ENCODE measurements around the gene TBC1D1.

TBC1D1 gene

GRCh38 chr4:38091636-38092035, 200.8 kb downstream of the TBC1D1 start:
- in situ Hi-C loops (cut with MboI; ENCODE audit: low sequenced_read_pairs): no loop called here

- in situ Hi-C loops (cut with MboI; ENCODE audit: low sequenced_read_pairs): no loop called here
Observed at GRCh38 chr4:38092701-38093100, 201.8 kb downstream of the TBC1D1 start.

GRCh38 chr4:38094419-38094818, 203.5 kb downstream of the TBC1D1 start:
- in situ Hi-C loops (cut with MboI; ENCODE audit: low sequenced_read_pairs): no loop called here

DNA sequence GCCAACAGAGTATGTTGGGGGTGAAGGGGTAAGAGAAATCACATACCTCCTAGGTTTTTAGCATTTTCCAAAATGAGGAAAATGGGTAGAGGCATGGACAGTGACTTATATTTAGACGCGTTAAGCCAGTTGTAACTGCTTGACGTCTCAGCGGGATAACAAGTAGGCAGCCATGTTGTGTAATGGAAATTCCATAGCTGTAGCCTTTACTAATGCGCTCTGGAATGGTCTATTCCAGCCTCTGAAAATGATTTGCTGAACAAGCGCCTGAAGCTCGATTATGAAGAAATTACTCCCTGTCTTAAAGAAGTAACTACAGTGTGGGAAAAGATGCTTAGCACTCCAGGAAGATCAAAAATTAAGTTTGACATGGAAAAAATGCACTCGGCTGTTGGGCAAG, 204.8 kb downstream of the TBC1D1 start:
- in situ Hi-C loops (cut with MboI; ENCODE audit: low sequenced_read_pairs): no loop called here

DNA sequence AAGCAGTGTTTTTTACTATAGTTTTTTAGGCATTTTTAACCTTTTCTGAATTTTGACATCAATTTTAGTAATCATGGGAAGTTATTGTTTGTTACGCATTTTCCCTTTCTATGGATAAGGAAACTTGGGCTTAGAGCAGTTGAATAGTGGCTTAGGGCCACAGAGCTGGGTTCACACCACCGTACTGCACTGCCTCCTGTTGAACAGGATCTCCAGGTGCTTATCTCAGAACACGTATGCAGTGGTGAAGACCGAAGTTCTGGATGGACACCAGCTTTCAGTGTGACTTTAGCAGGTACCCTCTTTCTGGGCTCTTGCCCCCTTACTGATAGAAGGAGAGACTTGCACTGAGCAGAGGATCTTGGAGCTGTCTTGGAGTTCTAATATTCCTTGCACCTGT, 206.9 kb downstream of the TBC1D1 start:
- in situ Hi-C loops (cut with MboI; ENCODE audit: low sequenced_read_pairs): no loop called here

DNA sequence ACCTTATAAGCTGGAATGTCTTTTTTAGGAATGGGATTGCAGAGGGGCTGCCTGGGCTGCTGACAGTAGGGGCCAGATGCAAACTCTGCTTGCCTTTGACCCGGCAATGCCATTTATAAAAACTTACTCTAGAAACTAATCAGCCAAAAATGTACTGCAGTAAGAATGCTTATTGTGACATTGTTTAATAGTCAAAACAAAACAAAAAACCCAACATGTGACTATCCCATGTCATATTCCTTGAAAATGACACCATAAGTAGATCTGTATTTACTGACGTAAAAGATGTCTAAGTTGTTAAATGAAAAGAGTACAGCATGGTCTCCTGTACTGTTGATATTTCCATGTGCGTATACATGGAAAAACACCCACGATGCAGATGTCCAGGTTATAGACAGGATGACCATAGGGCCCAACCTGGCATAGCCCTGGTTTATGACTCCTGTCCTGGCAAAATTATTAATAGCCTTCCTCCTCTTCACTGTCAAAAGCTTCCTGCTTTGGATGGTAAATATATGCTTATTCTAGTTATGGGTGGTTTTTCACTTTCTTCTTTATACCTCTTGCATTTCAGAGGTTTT, 208.2 kb downstream of the TBC1D1 start:
- in situ Hi-C loops (cut with MboI; ENCODE audit: low sequenced_read_pairs): no loop called here

- in situ Hi-C loops (cut with MboI; ENCODE audit: low sequenced_read_pairs): no loop called here
Observed at GRCh38 chr4:38099908-38100407, 209.1 kb downstream of the TBC1D1 start.

GRCh38 chr4:38100474-38101255, 209.8 kb downstream of the TBC1D1 start:
- in situ Hi-C loops (cut with MboI; ENCODE audit: low sequenced_read_pairs): no loop called here

DNA sequence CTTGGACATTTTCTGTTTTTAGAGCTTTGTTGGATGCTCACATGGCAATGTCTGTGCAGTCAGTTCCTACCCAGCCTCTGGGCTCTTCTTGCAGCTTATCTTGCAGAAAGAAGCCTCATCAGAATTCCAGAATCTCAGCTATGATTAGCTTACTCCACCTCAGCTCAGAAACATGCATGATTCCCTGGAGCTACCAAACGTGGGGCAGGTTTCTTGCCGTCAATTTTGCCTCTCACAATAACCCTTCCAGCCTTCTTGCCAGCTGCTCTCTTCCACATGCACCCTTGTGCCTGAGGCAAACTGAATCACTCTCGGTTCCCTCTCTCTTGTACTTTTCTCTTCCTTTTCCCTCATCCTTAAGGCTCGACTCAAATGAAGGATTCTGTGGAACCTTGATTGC, 210.7 kb downstream of the TBC1D1 start:
- in situ Hi-C loops (cut with MboI; ENCODE audit: low sequenced_read_pairs): no loop called here

- in situ Hi-C loops (cut with MboI; ENCODE audit: low sequenced_read_pairs): no loop called here
Observed at GRCh38 chr4:38102957-38103588, 212.2 kb downstream of the TBC1D1 start.

DNA sequence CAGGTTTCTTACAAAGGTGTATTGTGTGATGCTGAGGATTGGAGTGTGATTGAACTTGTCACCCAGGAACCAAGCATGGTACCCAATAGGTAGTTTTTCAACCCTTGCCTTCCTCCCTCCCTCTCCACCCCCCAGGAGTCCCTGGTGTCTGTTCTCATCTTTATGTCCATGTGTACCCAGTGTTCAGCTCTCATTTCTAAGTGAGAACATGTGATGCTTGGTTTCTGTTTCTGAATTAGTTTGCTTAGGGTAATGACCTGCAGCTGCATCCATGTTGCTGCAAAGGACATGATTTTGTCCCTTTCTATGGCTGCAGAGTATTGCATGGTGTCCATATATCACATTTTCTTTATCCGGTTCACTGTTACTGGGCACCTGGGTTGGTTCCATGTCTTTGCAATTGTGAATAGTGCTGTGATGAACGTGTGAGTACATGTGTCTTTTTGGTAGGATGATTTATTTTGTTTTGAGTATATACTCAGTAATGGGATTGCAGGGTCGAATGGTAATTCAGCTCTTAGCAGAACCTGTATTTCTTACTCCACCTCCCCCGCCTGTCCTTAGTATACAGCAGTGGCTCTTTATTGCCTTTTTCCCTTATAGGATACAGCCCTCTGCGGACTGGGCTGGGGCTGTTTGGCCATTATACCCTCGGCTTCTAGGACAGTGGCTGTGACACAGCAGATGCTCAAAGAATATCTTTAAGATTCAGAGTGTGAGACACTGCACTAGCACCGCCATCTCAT, 214.8 kb downstream of the TBC1D1 start:
- in situ Hi-C loops (cut with MboI; ENCODE audit: low sequenced_read_pairs): no loop called here

DNA sequence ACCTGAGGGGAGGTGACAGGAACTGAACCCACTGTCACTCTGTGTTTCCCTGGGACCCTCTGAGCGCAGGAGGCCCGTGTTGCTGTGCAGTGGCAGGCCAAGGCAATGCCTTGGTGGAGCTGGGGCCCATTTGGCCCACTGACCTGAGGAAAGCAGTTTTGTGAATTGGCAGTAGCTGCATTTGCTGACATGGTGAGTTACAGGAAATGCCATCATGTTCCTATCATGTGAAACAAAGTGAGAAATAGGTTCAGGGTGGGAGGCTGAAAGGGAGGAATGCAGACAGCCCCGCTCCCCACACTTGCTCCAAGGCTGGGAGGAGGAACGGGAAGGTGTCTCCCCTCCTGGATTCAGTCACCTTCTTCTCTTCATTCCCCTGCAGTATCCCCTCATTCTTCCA, 215.4 kb downstream of the TBC1D1 start:
- in situ Hi-C loops (cut with MboI; ENCODE audit: low sequenced_read_pairs): no loop called here

GRCh38 chr4:38106886-38107514, 216.1 kb downstream of the TBC1D1 start:
- in situ Hi-C loops (cut with MboI; ENCODE audit: low sequenced_read_pairs): no loop called here

- in situ Hi-C loops (cut with MboI; ENCODE audit: low sequenced_read_pairs): no loop called here
Observed at GRCh38 chr4:38107818-38108217, 216.9 kb downstream of the TBC1D1 start.

GRCh38 chr4:38109370-38109769, 218.5 kb downstream of the TBC1D1 start:
- in situ Hi-C loops (cut with MboI; ENCODE audit: low sequenced_read_pairs): no loop called here

GRCh38 chr4:38109896-38110295, 219.0 kb downstream of the TBC1D1 start:
- in situ Hi-C loops (cut with MboI; ENCODE audit: low sequenced_read_pairs): no loop called here

- in situ Hi-C loops (cut with MboI; ENCODE audit: low sequenced_read_pairs): no loop called here
Observed at GRCh38 chr4:38111024-38111423, 220.1 kb downstream of the TBC1D1 start.

DNA sequence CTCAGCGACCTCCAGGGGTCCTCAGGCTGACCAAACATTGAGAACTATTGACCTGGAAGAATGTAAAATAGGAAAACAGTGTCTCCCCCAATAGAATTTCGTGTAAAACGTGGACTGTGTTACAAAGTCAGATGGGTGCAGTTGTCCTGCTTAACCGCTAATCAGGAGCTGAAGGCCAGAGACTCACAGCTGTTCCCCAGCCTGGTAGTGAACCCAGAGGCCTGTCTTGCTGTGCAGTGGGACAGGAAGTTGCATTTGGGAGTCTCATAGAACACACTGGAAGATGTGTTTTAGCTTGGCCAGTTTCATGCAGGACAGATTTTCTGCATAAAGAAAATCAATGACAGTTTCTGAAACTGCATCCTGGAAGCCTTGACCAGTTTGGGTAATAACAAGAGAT, 220.8 kb downstream of the TBC1D1 start:
- in situ Hi-C loops (cut with MboI; ENCODE audit: low sequenced_read_pairs): no loop called here

DNA sequence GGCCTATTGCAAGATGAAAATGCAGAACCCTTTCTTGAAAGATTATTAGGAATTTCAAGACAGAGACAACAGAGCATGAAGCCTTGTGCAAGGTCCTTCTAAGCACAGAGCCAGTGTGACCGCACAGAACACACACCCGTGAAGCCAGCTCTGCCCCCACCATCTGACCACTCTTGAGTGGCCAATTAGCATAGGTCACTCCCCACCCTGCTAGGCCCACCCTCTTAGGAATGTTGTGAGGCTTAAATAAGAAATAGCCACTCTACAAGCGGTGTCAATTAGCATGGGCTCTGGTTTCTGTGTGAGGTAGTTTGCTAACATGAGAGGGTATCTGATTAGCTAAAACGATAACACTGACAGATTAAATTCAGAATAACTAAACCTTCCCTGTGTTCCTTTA, 222.2 kb downstream of the TBC1D1 start:
- in situ Hi-C loops (cut with MboI; ENCODE audit: low sequenced_read_pairs): no loop called here

GRCh38 chr4:38113551-38113950, 222.7 kb downstream of the TBC1D1 start:
- in situ Hi-C loops (cut with MboI; ENCODE audit: low sequenced_read_pairs): no loop called here

All from HL-60/S4 (cell line).